Esophagus muscularis mucosa (tissue), 3 donors: ENCODE data around the gene LPCAT1.

ENCODE experiments used
- POLR2A ChIP-seq: fragments of 450-650 bp; IDR thresholded peaks from one replicate; pipeline ENCODE4 v1.6.1; 2017; ENCODE audit warnings: antibody characterized with exemption, moderate library complexity, mild to moderate bottlenecking, low read depth
- TF ChIP-seq, protein P1 (sequence below), 3 experiments: fragments of 200-600 bp in 2 of 3; fragments of 450-650 bp in 1 of 3; sonication (generic) in 2 of 3; IDR thresholded peaks; one replicate each; pipeline ENCODE4 v1.5.1; 2017 to 2019; ENCODE audit warnings: antibody characterized with exemption in 3 of 3, mild to moderate bottlenecking in 2 of 3, moderate library complexity in 1 of 3

DNA sequence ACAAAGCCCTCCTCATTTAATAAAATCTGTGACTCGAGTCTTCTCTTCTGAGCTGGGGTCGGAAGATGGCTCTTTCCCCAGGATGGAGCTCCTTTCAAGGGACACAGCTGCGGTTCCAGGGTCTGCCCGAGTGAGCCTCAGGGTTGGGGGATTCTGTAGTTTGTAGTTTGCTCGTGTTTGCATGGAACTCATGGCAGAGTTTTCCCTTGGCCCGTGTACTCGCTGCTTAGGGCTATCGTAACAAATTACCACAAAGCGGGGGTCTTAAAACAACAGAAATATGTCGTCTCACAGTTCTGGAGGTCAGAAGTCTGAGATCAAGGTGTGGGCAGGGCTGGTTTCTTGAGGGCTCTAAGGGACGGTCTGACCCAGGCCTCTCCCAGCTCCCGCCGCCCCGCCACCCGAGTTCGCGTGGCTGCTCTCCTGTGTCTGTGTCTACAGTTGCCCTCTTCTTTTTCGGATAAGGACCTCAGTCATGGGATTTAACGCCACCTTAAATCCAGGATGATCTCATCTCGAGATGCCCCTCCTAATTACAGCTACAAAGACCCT lies 13.9 kb upstream of the LPCAT1 start:
- TF ChIP-seq, protein P1, sequence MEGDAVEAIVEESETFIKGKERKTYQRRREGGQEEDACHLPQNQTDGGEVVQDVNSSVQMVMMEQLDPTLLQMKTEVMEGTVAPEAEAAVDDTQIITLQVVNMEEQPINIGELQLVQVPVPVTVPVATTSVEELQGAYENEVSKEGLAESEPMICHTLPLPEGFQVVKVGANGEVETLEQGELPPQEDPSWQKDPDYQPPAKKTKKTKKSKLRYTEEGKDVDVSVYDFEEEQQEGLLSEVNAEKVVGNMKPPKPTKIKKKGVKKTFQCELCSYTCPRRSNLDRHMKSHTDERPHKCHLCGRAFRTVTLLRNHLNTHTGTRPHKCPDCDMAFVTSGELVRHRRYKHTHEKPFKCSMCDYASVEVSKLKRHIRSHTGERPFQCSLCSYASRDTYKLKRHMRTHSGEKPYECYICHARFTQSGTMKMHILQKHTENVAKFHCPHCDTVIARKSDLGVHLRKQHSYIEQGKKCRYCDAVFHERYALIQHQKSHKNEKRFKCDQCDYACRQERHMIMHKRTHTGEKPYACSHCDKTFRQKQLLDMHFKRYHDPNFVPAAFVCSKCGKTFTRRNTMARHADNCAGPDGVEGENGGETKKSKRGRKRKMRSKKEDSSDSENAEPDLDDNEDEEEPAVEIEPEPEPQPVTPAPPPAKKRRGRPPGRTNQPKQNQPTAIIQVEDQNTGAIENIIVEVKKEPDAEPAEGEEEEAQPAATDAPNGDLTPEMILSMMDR (IDR thresholded peaks at IDR 0.05) = no peak
- no peak for TF ChIP-seq POLR2A
